GM19468 (cell line): ENCODE measurements around the gene ASCC3.

ENCODE experiments used
- ATAC-seq: cut with Tn5 transposase; IDR thresholded peaks from one replicate; pipeline ENCODE4 v1.9.1; 2021; ENCODE audit warnings: mild to moderate bottlenecking, moderate library complexity, moderate number of reproducible peaks; ENCODE audit not compliant: unreplicated experiment; ENCODE audit errors: extremely low read depth

The ASCC3 gene

GRCh38 chr6:100459592-100460184 lies 421.4 kb downstream of the ASCC3 start:
- ATAC-seq = no peak

DNA sequence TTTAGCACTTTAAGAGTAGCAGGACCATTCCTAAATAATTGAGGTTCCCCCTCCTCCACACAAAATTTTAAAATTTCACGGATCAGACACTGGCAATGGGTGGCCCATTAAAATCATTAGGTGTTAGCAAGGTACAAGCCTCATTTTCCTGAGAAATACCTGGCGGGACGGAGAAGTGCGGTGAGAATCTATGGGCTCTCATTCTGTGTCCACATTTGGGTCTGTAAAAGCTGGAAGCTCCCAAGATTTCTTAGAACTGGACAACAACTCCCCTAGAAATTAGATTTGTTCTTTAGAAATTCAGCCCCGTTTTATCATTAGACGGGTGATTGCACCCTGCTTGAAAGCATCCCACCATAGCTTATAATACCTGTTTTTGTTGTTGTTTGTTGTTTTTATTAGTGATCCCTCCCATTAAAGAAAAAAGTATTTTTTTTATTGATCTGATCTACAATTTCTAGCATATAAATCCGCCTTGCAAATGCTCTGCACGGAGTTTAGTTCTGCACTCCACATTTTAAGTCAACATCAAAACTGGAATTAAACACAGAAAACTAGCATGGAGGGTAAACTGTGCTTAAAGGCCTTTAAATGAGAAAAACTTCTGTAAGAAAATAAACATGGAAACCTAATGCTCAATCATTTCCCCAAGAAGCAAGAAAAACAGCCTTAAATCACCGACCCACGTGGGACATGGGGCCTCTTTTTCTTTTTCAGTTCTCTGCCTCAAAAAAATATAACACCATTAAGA lies 422.1 kb downstream of the ASCC3 start:
- no peak for ATAC-seq
